Thymus (tissue), 11 donors: ENCODE results near the gene RANBP3. TPM values are rescaled to one million over a fixed set of nuclear protein-coding genes. Genes with fewer than 3 reads are reported as not detected.

Source experiments
- DNase-seq, 9 donors: peaks; one replicate each; pipeline ENCODE4 v3.0.0-alpha.2; 2013; ENCODE audit warnings: low spot score in 9 of 9, low read depth in 6 of 9, missing footprints in 1 of 9
- H3K27ac ChIP-seq, 2 donors: one replicate each; pipeline ENCODE4 v1.5.1; 2013; ENCODE audit warnings: control low read depth in 1 of 2, low read depth in 1 of 2, low read length in 1 of 2, mild to moderate bottlenecking in 1 of 2, moderate library complexity in 1 of 2
- H3K27me3 ChIP-seq, 2 donors: one replicate each; pipeline ENCODE4 v1.5.1; 2013; ENCODE audit warnings: low read length in 1 of 2; ENCODE audit not compliant: control insufficient read depth in 2 of 2, insufficient read depth in 1 of 2
- H3K36me3 ChIP-seq, 2 donors: one replicate each; pipeline ENCODE4 v1.5.1; 2013; ENCODE audit warnings: low read length in 1 of 2, mild to moderate bottlenecking in 1 of 2, moderate library complexity in 1 of 2; ENCODE audit not compliant: control insufficient read depth in 2 of 2, insufficient read depth in 2 of 2
- H3K4me1 ChIP-seq, 2 donors: one replicate each; pipeline ENCODE4 v1.5.1; 2013; ENCODE audit warnings: low read length in 2 of 2; ENCODE audit not compliant: control insufficient read depth in 2 of 2, insufficient read depth in 2 of 2
- H3K4me3 ChIP-seq, 2 donors: one replicate each; pipeline ENCODE4 v1.5.1; 2013; ENCODE audit warnings: low read length in 2 of 2, control low read depth in 1 of 2, mild to moderate bottlenecking in 1 of 2
- H3K9me3 ChIP-seq, 2 donors: one replicate each; pipeline ENCODE4 v1.5.1; 2013; ENCODE audit warnings: low read length in 1 of 2, mild to moderate bottlenecking in 1 of 2; ENCODE audit not compliant: control insufficient read depth in 2 of 2, insufficient read depth in 1 of 2
- WGBS: extraction: QIAGEN DNeasy Blood & Tissue Kit; methylation state at CpG from one replicate; pipeline ENCODE4 v1.1.7; 2013; 5-methylcytosine and 5-hydroxymethylcytosine counted together
- polyA plus RNA-seq: library from polyadenylated mRNA; stranded (reverse); fragments of 200-250 nt; gene quantifications from one replicate; pipeline ENCODE4 v1.2.3, GENCODE V29; 2013
- total RNA-seq: library from RNA; stranded (reverse); fragments of 120-200 nt; gene quantifications from one replicate; pipeline ENCODE4 v1.2.4, GENCODE V29; 2013
- donor health status: healthy.

RANBP3 gene
- total and polyA plus RNA-seq, 2 donors, result 36.7 to 39.0 TPM

DNA sequence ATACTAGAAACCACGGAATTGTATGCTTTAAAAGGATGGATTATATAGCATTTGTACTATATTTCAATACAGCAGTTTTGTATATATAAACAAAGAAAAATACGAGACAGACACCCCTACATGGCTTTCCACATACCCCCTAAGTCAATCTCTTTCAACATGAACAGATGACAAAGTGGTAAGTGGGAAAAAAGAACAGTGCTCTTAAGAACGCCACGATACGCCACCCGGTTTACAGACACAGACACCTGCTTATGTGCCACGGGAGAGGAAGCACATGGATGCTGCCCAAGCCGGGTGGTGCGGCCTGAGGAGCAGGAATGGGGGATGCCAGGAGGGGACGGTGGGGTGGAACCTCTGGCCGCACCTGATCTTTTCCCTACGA lies 55.8 kb downstream of the RANBP3 start:
- DNase-seq, result no peak
- H3K27ac ChIP-seq, result no peak overlapping the region
- over 99% methylated on average over 12 of the region's 12 CpGs for WGBS

DNA sequence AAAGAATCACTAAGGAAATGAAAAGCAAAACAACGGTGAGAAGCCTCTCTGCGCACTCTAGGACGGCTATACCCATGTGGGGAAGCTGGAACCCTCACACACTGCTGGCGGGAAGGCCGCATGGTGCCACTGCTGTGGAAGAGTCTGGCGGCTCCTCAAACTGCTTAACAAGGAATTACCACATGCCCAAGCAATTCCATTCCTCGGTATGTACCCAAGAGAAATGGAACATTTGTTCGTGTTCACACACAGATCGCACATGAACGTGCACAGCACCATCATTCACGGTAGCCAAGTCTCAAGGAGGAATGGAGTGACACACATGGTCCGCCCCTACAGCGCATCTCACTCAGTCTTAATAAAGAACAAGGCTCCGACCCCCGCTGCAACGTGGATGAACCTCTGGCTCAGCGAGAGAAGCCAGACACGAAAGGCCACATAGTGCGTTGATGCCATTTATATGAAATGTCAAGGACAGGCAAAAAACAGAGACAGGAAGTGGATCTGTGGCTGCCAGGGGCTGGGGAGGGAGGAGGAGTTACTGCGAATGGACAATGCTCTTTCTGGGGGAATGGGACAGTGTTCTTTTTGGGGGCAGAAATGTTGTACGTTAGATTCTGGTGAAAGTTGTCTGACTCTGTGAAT lies 56.3 kb downstream of the RANBP3 start:
- Histone ChIP-seq H3K4me1 (no peaks in the 10 kb centered on the region), H3K27ac (no peak overlapping the region), H3K27me3 (no peaks in the 10 kb centered on the region), H3K9me3 (peaks cover 0 to 3% of the 10 kb centered on the region in 2 donors), H3K36me3 (peaks cover 92 to 97% of the 10 kb centered on the region in 2 donors), H3K4me3 (no peak overlapping the region)
- DNase-seq, result no peak
- 97% methylated on average over 21 of the region's 21 CpGs for WGBS

More for the DNA sequence above, 55.8 kb downstream of the RANBP3 start:
- Histone ChIP-seq H3K4me3 (no peak overlapping the region), H3K27me3 (no peaks in the 10 kb centered on the region), H3K36me3 (peaks cover 92 to 97% of the 10 kb centered on the region in 2 donors), H3K4me1 (no peaks in the 10 kb centered on the region), H3K9me3 (peaks cover 0 to 3% of the 10 kb centered on the region in 2 donors)

- WGBS, result 98% methylated on average over 20 of the region's 20 CpGs
- no peaks in the 10 kb centered on the region for H3K27me3 ChIP-seq
- no peak for DNase-seq
- H3K9me3 ChIP-seq, result no peaks in the 10 kb centered on the region
- peaks cover 0 to 3% of the 10 kb centered on the region in 2 donors for H3K4me1 ChIP-seq
- H3K36me3 ChIP-seq, result peaks cover 78 to 93% of the 10 kb centered on the region in 2 donors
- H3K4me3 ChIP-seq, result no peak overlapping the region
- H3K27ac ChIP-seq, result no peak overlapping the region
Measured at GRCh38 chr19:5918463-5919079, 59.4 kb downstream of the RANBP3 start.

- no peak overlapping the region for H3K27ac ChIP-seq
- H3K9me3 ChIP-seq, result no peaks in the 10 kb centered on the region
- H3K36me3 ChIP-seq, result peaks cover 70 to 84% of the 10 kb centered on the region in 2 donors
- no peaks in the 10 kb centered on the region for H3K27me3 ChIP-seq
- H3K4me1 ChIP-seq, result peaks cover 0 to 3% of the 10 kb centered on the region in 2 donors
- DNase-seq, result no peak
- no peak overlapping the region for H3K4me3 ChIP-seq
- WGBS, result 97% methylated on average over 36 of the region's 36 CpGs
Measured at GRCh38 chr19:5917431-5918107, 60.4 kb downstream of the RANBP3 start.

- peaks cover 59 to 71% of the 10 kb centered on the region in 2 donors for H3K36me3 ChIP-seq
- no peaks in the 10 kb centered on the region for H3K9me3 ChIP-seq
- H3K27ac ChIP-seq, result no peak overlapping the region
Measured at GRCh38 chr19:5916181-5916708, 61.7 kb downstream of the RANBP3 start.

DNA sequence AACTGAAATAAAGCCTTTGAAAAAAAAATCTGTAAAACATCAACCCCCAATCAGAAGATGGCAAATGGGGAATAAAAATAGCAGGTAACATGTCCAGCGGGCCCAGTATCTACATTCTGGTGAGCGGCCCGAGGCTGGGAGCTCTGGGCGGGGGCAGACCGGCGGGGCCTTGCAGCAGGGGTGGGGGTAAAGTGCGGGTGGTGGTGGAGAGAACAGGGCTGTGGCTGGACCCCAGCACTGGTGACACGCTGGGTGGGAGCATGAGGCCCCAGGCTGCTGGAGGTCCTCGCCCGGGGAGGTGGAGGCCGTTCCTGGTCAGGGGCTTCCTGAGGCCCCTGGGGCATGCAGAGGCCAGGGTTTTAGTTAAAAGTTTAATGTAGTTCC lies 62.2 kb downstream of the RANBP3 start:
- Histone ChIP-seq H3K9me3 (no peaks in the 10 kb centered on the region), H3K4me1 (peaks cover 0 to 3% of the 10 kb centered on the region in 2 donors), H3K4me3 (no peak overlapping the region), H3K27me3 (no peaks in the 10 kb centered on the region), H3K36me3 (peaks cover 54 to 69% of the 10 kb centered on the region in 2 donors), H3K27ac (no peak overlapping the region)
- WGBS, result 97% methylated on average over 11 of the region's 11 CpGs
- DNase-seq, result no peak

More at GRCh38 chr19:5916181-5916708, 61.7 kb downstream of the RANBP3 start:
- Histone ChIP-seq H3K4me3 (no peak overlapping the region), H3K4me1 (peaks cover 0 to 3% of the 10 kb centered on the region in 2 donors), H3K27me3 (no peaks in the 10 kb centered on the region)
- 95% methylated on average over 14 of the region's 14 CpGs for WGBS
- DNase-seq, result no peak

DNA sequence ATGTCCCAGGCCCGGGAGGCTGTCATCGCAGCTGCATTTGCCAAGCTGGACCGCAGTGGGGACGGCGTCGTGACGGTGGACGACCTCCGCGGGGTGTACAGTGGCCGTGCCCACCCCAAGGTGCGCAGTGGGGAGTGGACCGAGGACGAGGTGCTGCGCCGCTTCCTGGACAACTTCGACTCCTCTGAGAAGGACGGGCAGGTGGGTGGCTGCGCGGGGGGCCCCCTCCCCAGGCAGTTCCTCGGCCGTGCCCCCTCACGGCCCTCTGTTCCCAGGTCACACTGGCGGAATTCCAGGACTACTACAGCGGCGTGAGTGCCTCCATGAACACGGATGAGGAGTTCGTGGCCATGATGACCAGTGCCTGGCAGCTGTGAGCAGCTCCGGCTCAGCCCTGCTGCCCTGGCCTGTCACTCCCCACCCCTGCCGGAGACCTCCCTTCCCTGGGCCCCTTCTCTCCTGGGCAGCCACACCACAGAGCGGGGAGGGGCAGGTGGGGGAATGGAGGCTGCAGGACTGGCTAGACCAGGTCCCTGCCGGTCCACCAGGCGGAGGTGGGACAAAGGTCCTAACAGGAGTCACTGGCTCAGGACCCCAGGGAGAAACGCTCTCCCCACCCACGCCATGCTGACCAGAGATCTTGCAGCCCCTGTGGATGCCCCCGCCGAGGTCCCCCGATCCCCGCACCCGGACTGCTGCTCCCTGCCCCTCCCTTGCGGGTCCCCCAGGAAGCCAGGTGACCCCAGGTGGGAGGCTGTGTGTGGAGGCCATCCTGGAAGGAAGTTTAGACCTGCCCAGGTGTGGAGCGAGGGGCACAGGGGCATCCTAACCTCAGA lies 62.8 kb downstream of the RANBP3 start:
- H3K27me3 ChIP-seq, result no peaks in the 10 kb centered on the region
- peaks cover 51 to 70% of the 10 kb centered on the region in 2 donors for H3K36me3 ChIP-seq
- H3K9me3 ChIP-seq, result no peaks in the 10 kb centered on the region
- H3K4me3 ChIP-seq, result no peak overlapping the region
- no peak for DNase-seq
- 95% methylated on average over 42 of the region's 42 CpGs for WGBS
- no peak overlapping the region for H3K27ac ChIP-seq
- H3K4me1 ChIP-seq, result peaks cover 0 to 3% of the 10 kb centered on the region in 2 donors

GRCh38 chr19:5914358-5914774 lies 63.6 kb downstream of the RANBP3 start:
- no peak for DNase-seq
- no peaks in the 10 kb centered on the region for H3K27me3 ChIP-seq
- 94% methylated on average over 22 of the region's 22 CpGs for WGBS
- H3K4me3 ChIP-seq, result no peak overlapping the region
- H3K27ac ChIP-seq, result no peak overlapping the region
- H3K4me1 ChIP-seq, result peaks cover 0 to 3% of the 10 kb centered on the region in 2 donors
- no peaks in the 10 kb centered on the region for H3K9me3 ChIP-seq
- peaks cover 50 to 69% of the 10 kb centered on the region in 2 donors for H3K36me3 ChIP-seq
